ENCODE results near the gene CTNND1. TPM values are rescaled to one million over a fixed set of nuclear protein-coding genes. Genes with fewer than 3 reads are reported as not detected.

CTNND1 gene
- total and polyA plus RNA-seq, 8 donors: 187 to 301 (median 263) TPM

- Histone ChIP-seq H3K4me3 (no peak overlapping the region), H3K4me1 (peaks cover 0 to 22% of the 10 kb centered on the region in 2 donors), H3K27ac (no peak overlapping the region), H3K36me3 (peaks cover 4 to 92% of the 10 kb centered on the region in 2 donors), H3K27me3 (no peaks in the 10 kb centered on the region), H3K9me3 (no peaks in the 10 kb centered on the region)
- DNase-seq (no peak), ATAC-seq (no peak)
- intact Hi-C loops (cut with DNase I): no loop called here
- no peak for TF ChIP-seq CTCF (IDR thresholded peaks at IDR 0.05)
Observed at GRCh38 chr11:57805780-57806179, 44.2 kb downstream of the CTNND1 start.

GRCh38 chr11:57812634-57813033 is 51.0 kb downstream of the CTNND1 start:
- no peaks in the 10 kb centered on the region for H3K9me3 ChIP-seq
- no peak overlapping the region for H3K4me3 ChIP-seq
- no peak for ATAC-seq
- intact Hi-C loops (cut with DNase I): no loop called here
- DNase-seq: no peak
- H3K4me1 ChIP-seq: no peaks in the 10 kb centered on the region
- no peak overlapping the region for H3K27ac ChIP-seq
- no peaks in the 10 kb centered on the region for H3K27me3 ChIP-seq
- TF ChIP-seq CTCF (IDR thresholded peaks at IDR 0.05): no peak
- peaks cover 3 to 98% of the 10 kb centered on the region in 2 donors for H3K36me3 ChIP-seq

GRCh38 chr11:57815476-57815875 is 53.9 kb downstream of the CTNND1 start:
- DNase-seq: no peak
- Histone ChIP-seq H3K9me3 (no peaks in the 10 kb centered on the region), H3K4me1 (no peaks in the 10 kb centered on the region), H3K4me3 (no peak overlapping the region), H3K27ac (no peak overlapping the region), H3K27me3 (no peaks in the 10 kb centered on the region), H3K36me3 (peaks cover 3 to 87% of the 10 kb centered on the region in 2 donors)
- TF ChIP-seq CTCF (IDR thresholded peaks at IDR 0.05): no peak
- intact Hi-C loops (cut with DNase I): no loop called here
- ATAC-seq: no peak

GRCh38 chr11:57815877-57816276 is 54.3 kb downstream of the CTNND1 start:
- Histone ChIP-seq H3K4me1 (no peaks in the 10 kb centered on the region), H3K36me3 (peaks cover 3 to 86% of the 10 kb centered on the region in 2 donors), H3K4me3 (no peak overlapping the region), H3K27ac (no peak overlapping the region), H3K9me3 (no peaks in the 10 kb centered on the region), H3K27me3 (no peaks in the 10 kb centered on the region)
- TF ChIP-seq CTCF (IDR thresholded peaks at IDR 0.05): no peak
- ATAC-seq: no peak
- intact Hi-C loops (cut with DNase I): no loop called here
- no peak for DNase-seq

GRCh38 chr11:57818812-57819211 is 57.2 kb downstream of the CTNND1 start:
- H3K36me3 ChIP-seq: peaks cover 3 to 58% of the 10 kb centered on the region in 2 donors

More at GRCh38 chr11:57818812-57819211, 57.2 kb downstream of the CTNND1 start:
- Histone ChIP-seq H3K27ac (no peak overlapping the region), H3K9me3 (no peaks in the 10 kb centered on the region), H3K4me1 (no peaks in the 10 kb centered on the region), H3K4me3 (no peak overlapping the region), H3K27me3 (no peaks in the 10 kb centered on the region)
- no peak for DNase-seq
- no peak for TF ChIP-seq CTCF (IDR thresholded peaks at IDR 0.05)
- ATAC-seq: no peak
- intact Hi-C loops (cut with DNase I): no loop called here
